ENCODE data around the gene PGBD1.

- no peak for TF ChIP-seq CTCF (IDR thresholded peaks at IDR 0.05; ENCODE audit: low read depth, low read length)
- no peak for TF ChIP-seq EZH2phosphoT487 (IDR thresholded peaks at IDR 0.05; ENCODE audit: low read depth)
Observed at GRCh38 chr6:28280595-28281287, 631 bp upstream of the PGBD1 start.
